Inferior parietal cortex (tissue), 1 donor: ENCODE results near the gene IAH1.
A peak's percentile ranks its signal among the peaks of the same experiment; 100 is the strongest.
"Not testable (repeated sequence)": the region's sequence is repeated elsewhere in the genome, so short reads cannot be mapped to it uniquely, and the experiment has no call there.

Experiments
- DNase-seq: peaks from one replicate; pipeline ENCODE4 v3.0.0-alpha.2; 2016; ENCODE audit errors: extremely low spot score

IAH1 gene

GRCh38 chr2:9473308-9473984, 905 bp upstream of the IAH1 start:
- DNase-seq, result no peak

GRCh38 chr2:9473985-9474360, 378 bp upstream of the IAH1 start:
- no peak for DNase-seq

GRCh38 chr2:9477914-9478313, 3.6 kb downstream of the IAH1 start:
- no peak for DNase-seq

GRCh38 chr2:9478526-9478925, 4.2 kb downstream of the IAH1 start:
- DNase-seq, result no peak

GRCh38 chr2:9480157-9480556, 5.8 kb downstream of the IAH1 start:
- DNase-seq, result no peak

- DNase-seq, result no peak
These were observed 8.8 kb downstream of the IAH1 start for GRCh38 chr2:9483107-9483506.

GRCh38 chr2:9484533-9484932, 10.2 kb downstream of the IAH1 start:
- no peak for DNase-seq

GRCh38 chr2:9488583-9489547, 14.5 kb downstream of the IAH1 start:
- no peak for DNase-seq

- DNase-seq, result no peak
These were observed 16.4 kb downstream of the IAH1 start for GRCh38 chr2:9490789-9491188.

- DNase-seq, result no peak
These were observed 18.6 kb downstream of the IAH1 start for GRCh38 chr2:9492927-9493326.

- DNase-seq, result no peak
These were observed 19.1 kb downstream of the IAH1 start for GRCh38 chr2:9493478-9493877.

- DNase-seq, result no peak
These were observed 19.7 kb downstream of the IAH1 start for GRCh38 chr2:9494081-9494480.

- DNase-seq, result no peak
These were observed 22.7 kb downstream of the IAH1 start for GRCh38 chr2:9497017-9497416.

GRCh38 chr2:9498210-9498609, 23.9 kb downstream of the IAH1 start:
- DNase-seq, result no peak

- DNase-seq, result no peak
These were observed 34.6 kb downstream of the IAH1 start for GRCh38 chr2:9508931-9509330.

- not testable (repeated sequence) for DNase-seq
These were observed 39.6 kb downstream of the IAH1 start for GRCh38 chr2:9513946-9514345.

GRCh38 chr2:9517118-9517782, 42.9 kb downstream of the IAH1 start:
- no peak for DNase-seq

GRCh38 chr2:9518163-9518562, 43.8 kb downstream of the IAH1 start:
- no peak for DNase-seq

GRCh38 chr2:9518780-9519179, 44.4 kb downstream of the IAH1 start:
- DNase-seq, result no peak

GRCh38 chr2:9519250-9519649, 44.9 kb downstream of the IAH1 start:
- DNase-seq, result no peak

GRCh38 chr2:9524291-9524690, 49.9 kb downstream of the IAH1 start:
- no peak for DNase-seq

GRCh38 chr2:9525266-9525665, 50.9 kb downstream of the IAH1 start:
- peak; percentile 45 for DNase-seq
